ENCODE measurements around the gene RAP2A.

- TF ChIP-seq CTCF (IDR thresholded peaks at IDR 0.05; ENCODE audit: borderline replicate concordance, extremely low read depth, low read length, poor library complexity, severe bottlenecking) (no peak), EZH2 (IDR thresholded peaks at IDR 0.05; ENCODE audit: borderline replicate concordance, low read depth, low read length, severe bottlenecking) (no peak)
Measured at GRCh38 chr13:97471711-97472110, 37.7 kb downstream of the RAP2A start.

Measured in DND-41 (cell line).